ENCODE results near the gene KLHL1.

The KLHL1 gene

DNA sequence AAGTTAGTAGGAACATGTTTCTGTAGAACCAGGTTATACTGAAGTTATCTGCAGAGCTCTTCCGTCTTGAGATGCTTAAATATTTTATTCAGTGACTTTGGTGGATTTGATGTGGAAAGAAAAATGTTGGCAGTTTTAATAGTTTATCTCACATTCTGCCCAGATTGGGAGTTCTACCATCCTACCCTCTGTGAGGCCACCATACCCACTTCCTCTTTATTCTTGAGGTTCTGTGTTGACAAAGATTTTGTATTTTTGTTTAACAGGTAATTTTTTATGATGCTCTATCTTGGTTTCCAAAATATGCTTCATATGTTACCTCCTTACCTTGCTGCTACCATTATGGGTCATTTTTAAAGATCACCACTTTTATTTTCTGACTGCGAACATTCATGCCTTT is 156.8 kb downstream of the KLHL1 start:
- peaks cover 11% of the 10 kb centered on the region for H3K9me3 Mint-ChIP-seq

DNA sequence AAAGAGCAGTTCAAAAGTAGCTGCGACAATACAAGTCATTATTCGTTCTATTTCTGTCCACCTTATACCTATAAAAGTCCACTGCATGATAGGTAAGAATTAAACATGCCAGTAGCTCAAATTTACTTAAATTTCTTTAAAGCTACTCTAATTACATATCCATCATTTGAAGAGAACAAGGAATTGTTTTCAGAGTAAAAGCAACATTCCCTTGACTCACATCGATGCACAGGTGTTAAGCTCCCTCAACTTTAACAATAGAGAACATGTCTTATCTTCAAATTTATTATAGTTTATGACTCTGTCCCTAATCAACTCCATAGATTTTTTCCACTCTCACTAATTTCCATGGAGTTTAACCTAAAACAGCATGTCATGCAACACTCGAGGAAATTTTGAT is 158.1 kb downstream of the KLHL1 start:
- Mint-ChIP-seq H3K27ac (no peak overlapping the region), H3K4me1 (ENCODE audit: low read depth) (no peaks in the 10 kb centered on the region), H3K9me3 (peaks cover 13% of the 10 kb centered on the region), H3K4me3 (no peak overlapping the region), H3K27me3 (no peaks in the 10 kb centered on the region), H3K36me3 (ENCODE audit: low read depth) (no peaks in the 10 kb centered on the region)

More for the DNA sequence above, 156.8 kb downstream of the KLHL1 start:
- Mint-ChIP-seq H3K27me3 (no peaks in the 10 kb centered on the region), H3K36me3 (ENCODE audit: low read depth) (no peaks in the 10 kb centered on the region), H3K27ac (no peak overlapping the region), H3K4me1 (ENCODE audit: low read depth) (no peaks in the 10 kb centered on the region), H3K4me3 (no peak overlapping the region)

DNA sequence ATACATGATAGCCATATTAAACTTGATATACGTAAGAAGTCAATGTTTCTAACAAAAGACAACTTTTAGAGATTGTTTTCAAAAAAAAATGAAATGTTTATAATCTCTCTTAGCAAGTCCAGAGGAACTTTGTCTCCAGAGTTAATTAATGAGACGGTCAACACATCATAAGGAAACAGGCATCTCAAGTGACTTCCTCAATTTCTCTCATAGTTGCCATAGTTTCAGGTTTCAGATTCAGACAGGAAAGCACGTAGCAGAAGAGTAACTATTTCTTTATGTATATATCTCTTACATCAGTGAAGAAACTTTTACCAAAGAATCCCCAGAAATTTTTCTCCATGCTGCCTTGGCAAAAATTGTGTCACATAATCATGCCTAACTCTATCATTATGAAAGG is 160.2 kb downstream of the KLHL1 start:
- Mint-ChIP-seq H3K4me3 (no peak overlapping the region), H3K27me3 (no peaks in the 10 kb centered on the region), H3K36me3 (ENCODE audit: low read depth) (no peaks in the 10 kb centered on the region), H3K4me1 (ENCODE audit: low read depth) (no peaks in the 10 kb centered on the region), H3K27ac (no peak overlapping the region), H3K9me3 (peaks cover 18% of the 10 kb centered on the region)

DNA sequence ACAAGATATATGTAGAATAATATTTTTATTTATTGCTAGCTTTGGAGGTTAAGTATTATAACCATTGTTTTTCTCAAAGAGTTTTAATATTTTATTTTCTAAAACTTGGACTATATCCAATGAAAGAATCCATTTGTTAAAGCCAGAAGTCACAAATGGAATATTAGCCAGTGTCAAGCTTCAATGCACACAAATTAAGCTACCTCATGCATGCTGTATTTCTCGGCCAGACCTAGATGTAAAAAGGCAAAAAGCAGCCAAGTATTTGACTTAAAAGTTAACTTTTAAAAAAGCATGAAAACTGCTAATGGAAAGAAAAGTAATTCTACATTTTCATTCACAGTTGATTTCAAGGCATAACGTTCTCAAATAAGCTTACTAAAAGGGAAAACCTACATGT is 160.7 kb downstream of the KLHL1 start:
- H3K4me3 Mint-ChIP-seq = no peak overlapping the region
- H3K36me3 Mint-ChIP-seq (ENCODE audit: low read depth) = no peaks in the 10 kb centered on the region
- H3K9me3 Mint-ChIP-seq = peaks cover 18% of the 10 kb centered on the region
- H3K27me3 Mint-ChIP-seq = no peaks in the 10 kb centered on the region
- H3K4me1 Mint-ChIP-seq (ENCODE audit: low read depth) = no peaks in the 10 kb centered on the region
- no peak overlapping the region for H3K27ac Mint-ChIP-seq

DNA sequence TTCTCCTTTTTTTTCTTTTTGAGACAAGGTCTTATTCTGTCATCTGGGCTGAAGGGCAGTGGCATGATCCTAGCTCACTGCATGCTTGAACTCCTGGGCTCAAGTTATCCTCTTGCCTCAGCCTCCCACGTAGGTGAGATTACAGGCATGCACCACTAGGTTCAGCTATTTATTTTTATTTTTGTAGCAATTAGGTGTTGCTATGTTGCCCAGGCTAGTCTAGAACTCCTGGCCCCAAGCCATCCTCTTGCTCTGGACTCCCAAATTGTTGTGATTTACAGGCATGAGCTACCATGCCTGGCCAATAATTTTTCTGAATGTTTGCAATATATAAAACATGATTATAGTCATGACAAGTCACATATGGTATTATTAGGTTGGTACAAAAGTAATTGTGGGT is 161.7 kb downstream of the KLHL1 start:
- no peaks in the 10 kb centered on the region for H3K4me1 Mint-ChIP-seq (ENCODE audit: low read depth)
- H3K4me3 Mint-ChIP-seq = no peak overlapping the region
- H3K36me3 Mint-ChIP-seq (ENCODE audit: low read depth) = no peaks in the 10 kb centered on the region

DNA sequence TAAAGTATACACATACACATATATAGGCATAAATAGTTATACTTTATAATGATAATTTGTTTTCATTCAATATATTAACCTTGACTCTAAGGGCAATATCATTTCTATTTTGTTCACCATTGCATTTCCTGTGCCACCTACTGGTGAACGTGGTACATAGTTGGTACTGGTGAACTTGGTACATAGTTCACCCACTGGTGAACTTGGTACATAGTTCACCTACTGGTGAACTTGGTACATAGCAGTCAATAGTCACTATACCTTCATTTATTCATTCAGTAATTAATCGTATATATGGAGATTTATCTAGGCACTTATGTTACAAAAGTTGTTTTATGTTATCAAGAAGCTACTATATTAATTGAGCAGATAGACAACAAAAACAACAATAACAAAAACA is 173.2 kb downstream of the KLHL1 start:
- Mint-ChIP-seq H3K9me3 (peaks cover 13% of the 10 kb centered on the region), H3K4me3 (no peak overlapping the region), H3K27ac (no peak overlapping the region), H3K27me3 (no peaks in the 10 kb centered on the region), H3K4me1 (ENCODE audit: low read depth) (no peaks in the 10 kb centered on the region), H3K36me3 (ENCODE audit: low read depth) (no peaks in the 10 kb centered on the region)

More for the DNA sequence above, 161.7 kb downstream of the KLHL1 start:
- no peak overlapping the region for H3K27ac Mint-ChIP-seq
- peaks cover 15% of the 10 kb centered on the region for H3K9me3 Mint-ChIP-seq
- H3K27me3 Mint-ChIP-seq = no peaks in the 10 kb centered on the region

DNA sequence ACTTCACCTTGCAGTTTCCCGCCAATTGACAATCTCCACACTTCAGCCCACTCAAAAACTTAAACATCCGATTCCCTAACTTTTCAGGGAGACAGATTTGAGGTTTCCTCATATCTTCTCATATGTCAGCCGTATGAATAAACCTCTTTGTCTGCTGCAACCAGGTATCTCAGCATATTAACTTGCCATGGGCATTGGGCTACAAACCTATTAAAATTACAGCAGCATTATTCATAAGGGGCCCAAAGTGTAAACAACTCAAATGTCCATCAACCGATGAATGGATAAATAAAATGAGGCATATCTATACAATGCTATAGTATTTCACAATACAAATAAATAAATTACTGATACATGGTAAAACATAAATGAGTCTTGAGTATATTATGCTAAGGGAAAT is 180.0 kb downstream of the KLHL1 start:
- Mint-ChIP-seq H3K36me3 (ENCODE audit: low read depth) (no peaks in the 10 kb centered on the region), H3K4me3 (no peak overlapping the region), H3K4me1 (ENCODE audit: low read depth) (no peaks in the 10 kb centered on the region), H3K9me3 (no peaks in the 10 kb centered on the region), H3K27me3 (no peaks in the 10 kb centered on the region), H3K27ac (no peak overlapping the region)

DNA sequence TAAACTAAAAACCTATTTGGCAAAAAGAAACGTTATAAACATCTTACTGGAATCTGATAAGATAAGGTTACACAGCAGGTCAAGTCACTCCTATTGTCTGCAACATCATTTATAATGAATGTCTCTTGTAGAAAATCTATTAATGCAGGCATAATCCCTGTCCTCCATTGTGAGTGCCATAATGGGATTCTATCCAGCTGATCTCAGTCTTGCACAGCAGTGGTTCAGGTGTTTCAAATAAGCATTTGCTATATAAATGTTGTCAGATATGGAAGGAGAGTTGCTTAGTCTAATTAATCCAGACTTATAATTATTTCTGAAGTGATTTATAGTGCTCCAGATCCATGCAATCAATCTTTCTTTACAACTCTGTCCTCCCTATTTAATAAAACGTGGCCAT is 187.1 kb downstream of the KLHL1 start:
- no peaks in the 10 kb centered on the region for H3K4me1 Mint-ChIP-seq (ENCODE audit: low read depth)
- H3K27me3 Mint-ChIP-seq = no peaks in the 10 kb centered on the region
- no peak overlapping the region for H3K27ac Mint-ChIP-seq
- H3K4me3 Mint-ChIP-seq = no peak overlapping the region
- H3K9me3 Mint-ChIP-seq = no peaks in the 10 kb centered on the region
- no peaks in the 10 kb centered on the region for H3K36me3 Mint-ChIP-seq (ENCODE audit: low read depth)

DNA sequence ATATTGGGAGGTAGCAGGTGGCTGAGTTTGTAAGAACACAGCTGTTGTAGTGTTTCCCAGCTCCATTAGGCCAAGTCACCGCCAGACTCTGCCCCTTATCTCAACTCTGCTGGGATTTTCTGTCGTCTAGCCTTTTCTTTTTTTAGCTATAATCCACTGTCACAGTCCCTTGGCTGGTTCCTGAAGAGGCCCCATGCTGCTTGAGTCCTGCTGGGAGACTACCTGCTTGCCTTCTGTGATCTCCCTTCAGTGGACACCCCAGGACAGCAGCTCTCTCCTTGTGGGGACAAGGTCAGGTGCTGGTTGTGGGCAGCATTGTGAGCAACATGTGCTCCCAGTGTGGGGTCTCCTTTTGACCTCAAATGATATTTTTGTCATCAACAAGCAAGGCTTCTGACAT is 195.6 kb downstream of the KLHL1 start:
- no peaks in the 10 kb centered on the region for H3K36me3 Mint-ChIP-seq (ENCODE audit: low read depth)
- H3K9me3 Mint-ChIP-seq = peaks cover 3% of the 10 kb centered on the region
- H3K4me1 Mint-ChIP-seq (ENCODE audit: low read depth) = no peaks in the 10 kb centered on the region
- H3K27me3 Mint-ChIP-seq = no peaks in the 10 kb centered on the region
- H3K27ac Mint-ChIP-seq = no peak overlapping the region
- H3K4me3 Mint-ChIP-seq = no peak overlapping the region

DNA sequence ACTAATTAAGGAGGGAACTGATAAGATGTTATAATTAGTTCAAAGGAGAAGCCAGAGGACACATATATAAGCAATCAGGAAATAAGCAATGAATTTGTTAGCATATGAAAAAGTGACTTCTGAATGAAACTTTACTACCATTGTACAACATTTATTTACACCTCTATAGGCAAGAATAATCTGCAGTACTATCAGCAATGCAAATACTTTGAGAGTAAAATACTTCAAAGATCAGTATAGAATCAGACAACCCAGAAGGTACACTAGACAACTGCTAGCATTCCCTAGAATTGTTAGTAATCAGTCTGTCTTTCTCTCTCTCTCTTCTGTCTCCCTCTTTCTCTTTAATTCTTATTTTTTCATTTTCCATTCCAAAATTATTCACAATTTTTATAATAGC is 197.5 kb downstream of the KLHL1 start:
- H3K9me3 Mint-ChIP-seq = peaks cover 7% of the 10 kb centered on the region
- no peaks in the 10 kb centered on the region for H3K36me3 Mint-ChIP-seq (ENCODE audit: low read depth)
- H3K27ac Mint-ChIP-seq = no peak overlapping the region
- no peaks in the 10 kb centered on the region for H3K4me1 Mint-ChIP-seq (ENCODE audit: low read depth)
- no peak overlapping the region for H3K4me3 Mint-ChIP-seq
- H3K27me3 Mint-ChIP-seq = no peaks in the 10 kb centered on the region

DNA sequence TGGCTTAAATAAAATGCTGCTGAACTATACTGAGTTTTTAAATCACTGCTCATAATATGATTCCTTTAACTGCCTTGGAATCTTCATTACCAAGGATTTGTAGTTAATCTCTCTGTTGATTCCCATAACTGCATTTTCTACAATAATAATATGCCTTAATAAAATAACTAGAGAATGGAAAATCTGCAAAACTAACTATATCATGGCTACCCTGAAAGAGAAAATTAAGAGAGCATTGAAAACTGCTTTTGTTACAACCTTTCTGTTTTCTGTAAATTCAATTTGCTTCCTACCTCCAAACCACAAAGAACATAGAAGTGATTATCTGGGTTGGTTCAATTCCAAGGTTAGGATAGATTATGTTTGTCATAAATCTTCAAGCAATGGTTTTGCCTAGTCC is 203.5 kb downstream of the KLHL1 start:
- Mint-ChIP-seq H3K9me3 (peaks cover 10% of the 10 kb centered on the region), H3K27me3 (no peaks in the 10 kb centered on the region), H3K4me1 (ENCODE audit: low read depth) (no peaks in the 10 kb centered on the region), H3K27ac (no peak overlapping the region), H3K4me3 (no peak overlapping the region), H3K36me3 (ENCODE audit: low read depth) (no peaks in the 10 kb centered on the region)

DNA sequence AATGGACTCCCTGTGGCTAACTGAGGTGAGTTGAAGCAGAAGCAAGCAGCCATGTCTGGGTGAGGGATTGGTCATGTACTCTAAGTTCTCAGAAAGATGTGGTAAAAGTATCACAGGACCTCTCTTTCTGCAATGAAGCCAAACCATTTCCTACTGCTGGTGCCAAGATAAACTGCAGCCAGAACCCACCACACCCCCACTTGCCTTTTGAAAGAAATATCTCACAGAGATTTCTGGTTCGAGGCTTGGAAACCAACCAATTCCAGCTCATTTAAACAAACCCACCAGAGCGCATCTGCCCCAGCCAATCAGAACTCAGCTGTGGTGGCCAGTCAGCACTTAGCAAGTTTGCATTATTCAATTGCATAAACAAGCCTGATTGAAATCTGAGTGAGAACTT is 205.2 kb downstream of the KLHL1 start:
- Mint-ChIP-seq H3K4me1 (ENCODE audit: low read depth) (no peaks in the 10 kb centered on the region), H3K4me3 (no peak overlapping the region), H3K9me3 (peaks cover 10% of the 10 kb centered on the region), H3K36me3 (ENCODE audit: low read depth) (no peaks in the 10 kb centered on the region), H3K27me3 (no peaks in the 10 kb centered on the region), H3K27ac (no peak overlapping the region)

DNA sequence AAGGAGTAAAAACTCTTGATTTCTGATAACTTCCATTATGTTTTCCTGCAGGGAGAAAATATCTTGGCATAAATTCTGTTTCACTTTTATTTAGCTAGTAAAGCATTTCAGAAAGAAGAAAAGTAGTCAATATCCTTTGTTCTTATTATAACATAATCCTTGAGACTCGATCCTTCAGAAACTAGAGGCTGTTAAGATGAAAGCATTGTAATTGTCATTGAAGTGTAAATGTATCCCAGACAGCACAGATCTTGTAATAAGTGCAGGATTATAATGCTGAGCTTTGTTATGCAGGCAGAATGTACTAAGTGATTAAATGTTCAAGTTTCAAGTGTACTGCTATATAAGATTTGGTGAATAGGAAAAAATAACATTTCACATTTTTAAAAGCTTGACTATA is 225.8 kb downstream of the KLHL1 start:
- H3K36me3 Mint-ChIP-seq (ENCODE audit: low read depth) = no peaks in the 10 kb centered on the region
- no peak overlapping the region for H3K27ac Mint-ChIP-seq
- H3K27me3 Mint-ChIP-seq = no peaks in the 10 kb centered on the region
- no peaks in the 10 kb centered on the region for H3K4me1 Mint-ChIP-seq (ENCODE audit: low read depth)
- no peak overlapping the region for H3K4me3 Mint-ChIP-seq
- peaks cover 4% of the 10 kb centered on the region for H3K9me3 Mint-ChIP-seq

DNA sequence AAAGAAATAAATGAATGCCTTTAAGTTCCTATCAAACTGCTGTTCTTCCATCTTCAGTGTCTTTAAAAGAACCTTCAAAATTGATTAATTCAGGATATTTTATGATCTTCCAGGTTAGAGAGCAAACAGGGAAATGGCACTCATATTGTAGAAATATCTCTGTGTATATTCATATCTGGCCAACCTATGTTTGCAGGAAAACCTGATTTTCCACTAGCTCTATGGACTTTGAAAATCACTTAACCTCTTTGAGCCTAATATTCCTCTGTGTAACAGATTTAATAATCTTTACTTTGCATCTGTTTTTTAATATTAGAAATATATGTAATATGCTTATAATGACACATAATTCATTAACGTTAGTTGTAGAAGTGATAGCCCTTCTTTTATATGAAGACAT is 228.3 kb downstream of the KLHL1 start:
- no peak overlapping the region for H3K27ac Mint-ChIP-seq
- H3K27me3 Mint-ChIP-seq = no peaks in the 10 kb centered on the region
- H3K9me3 Mint-ChIP-seq = peaks cover 5% of the 10 kb centered on the region
- no peaks in the 10 kb centered on the region for H3K36me3 Mint-ChIP-seq (ENCODE audit: low read depth)
- no peak overlapping the region for H3K4me3 Mint-ChIP-seq
- no peaks in the 10 kb centered on the region for H3K4me1 Mint-ChIP-seq (ENCODE audit: low read depth)

DNA sequence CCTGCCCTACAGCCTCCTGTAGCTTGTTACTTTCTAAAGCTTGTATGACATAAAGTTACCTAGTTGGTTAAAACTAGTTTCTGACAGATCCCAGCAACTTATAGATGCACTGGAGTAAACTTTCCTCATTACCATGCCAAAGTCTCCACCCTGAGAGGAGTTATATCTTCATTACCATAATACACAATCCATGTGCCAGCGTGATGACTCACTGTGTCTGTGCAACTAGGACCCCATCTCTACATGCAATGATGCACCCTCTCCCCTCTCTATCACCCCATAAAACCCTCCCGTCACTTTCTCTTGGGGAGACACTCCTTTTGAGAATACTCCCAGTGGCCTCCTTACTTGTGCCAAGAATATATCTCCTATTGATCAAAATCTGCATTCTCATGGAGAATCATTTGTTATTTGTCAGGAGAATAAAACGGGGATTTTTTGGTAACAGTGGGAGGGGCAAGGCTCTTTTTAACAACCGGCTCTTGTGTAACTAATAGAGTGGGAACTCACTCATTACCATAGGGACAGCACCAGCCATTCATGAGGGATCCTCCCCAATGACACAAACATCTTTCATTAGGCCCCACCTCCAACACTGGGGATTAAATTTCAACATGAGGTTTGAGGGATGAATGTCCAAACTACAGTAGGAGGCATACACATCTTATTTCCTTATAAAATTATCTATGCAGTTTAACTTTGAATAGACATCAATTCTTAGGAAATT is 235.8 kb downstream of the KLHL1 start:
- H3K9me3 Mint-ChIP-seq = peaks cover 8% of the 10 kb centered on the region
- no peak overlapping the region for H3K4me3 Mint-ChIP-seq
- H3K4me1 Mint-ChIP-seq (ENCODE audit: low read depth) = no peaks in the 10 kb centered on the region
- H3K27me3 Mint-ChIP-seq = no peaks in the 10 kb centered on the region
- no peaks in the 10 kb centered on the region for H3K36me3 Mint-ChIP-seq (ENCODE audit: low read depth)
- H3K27ac Mint-ChIP-seq = no peak overlapping the region

DNA sequence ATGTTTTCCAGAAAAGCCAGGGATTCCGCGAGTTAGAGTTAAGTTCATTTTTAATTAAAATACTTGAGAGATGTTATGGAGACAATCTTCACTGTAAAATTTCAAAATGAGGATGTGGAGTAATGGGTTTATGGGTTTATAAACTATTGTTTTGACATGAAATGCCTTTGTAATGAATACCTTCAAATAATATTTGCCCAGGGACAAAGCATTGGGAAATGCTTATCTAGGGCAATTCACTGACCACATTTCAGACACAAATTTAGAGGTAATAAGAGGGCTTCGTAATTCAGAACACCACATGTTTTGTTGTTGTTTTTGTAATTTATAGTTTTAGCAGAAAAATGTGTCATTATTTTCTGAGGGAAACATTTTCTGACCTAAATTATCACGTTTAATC is 241.7 kb downstream of the KLHL1 start:
- H3K27ac Mint-ChIP-seq = no peak overlapping the region
- no peak overlapping the region for H3K4me3 Mint-ChIP-seq
- peaks cover 4% of the 10 kb centered on the region for H3K9me3 Mint-ChIP-seq
- H3K27me3 Mint-ChIP-seq = no peaks in the 10 kb centered on the region
- H3K36me3 Mint-ChIP-seq (ENCODE audit: low read depth) = no peaks in the 10 kb centered on the region
- no peaks in the 10 kb centered on the region for H3K4me1 Mint-ChIP-seq (ENCODE audit: low read depth)

All from stimulated activated naive CD8-positive, alpha-beta T cell treated with anti-CD3 and anti-CD28 coated beads, Interleukin-15, Interleukin-2, amounts not matched to agents 100 ng/mL and 50 ng/mL, for 24 hours (primary cell).